Amniotic epithelial cell (primary cell): ENCODE results near the gene PBX3.
"Not testable (repeated sequence)": the region's sequence is repeated elsewhere in the genome, so short reads cannot be mapped to it uniquely, and the experiment has no call there.

Experiments
- DNase-seq: peaks from one replicate; pipeline ENCODE4 v3.0.0-alpha.2; 2010; ENCODE audit warnings: low read depth

The PBX3 gene

DNA sequence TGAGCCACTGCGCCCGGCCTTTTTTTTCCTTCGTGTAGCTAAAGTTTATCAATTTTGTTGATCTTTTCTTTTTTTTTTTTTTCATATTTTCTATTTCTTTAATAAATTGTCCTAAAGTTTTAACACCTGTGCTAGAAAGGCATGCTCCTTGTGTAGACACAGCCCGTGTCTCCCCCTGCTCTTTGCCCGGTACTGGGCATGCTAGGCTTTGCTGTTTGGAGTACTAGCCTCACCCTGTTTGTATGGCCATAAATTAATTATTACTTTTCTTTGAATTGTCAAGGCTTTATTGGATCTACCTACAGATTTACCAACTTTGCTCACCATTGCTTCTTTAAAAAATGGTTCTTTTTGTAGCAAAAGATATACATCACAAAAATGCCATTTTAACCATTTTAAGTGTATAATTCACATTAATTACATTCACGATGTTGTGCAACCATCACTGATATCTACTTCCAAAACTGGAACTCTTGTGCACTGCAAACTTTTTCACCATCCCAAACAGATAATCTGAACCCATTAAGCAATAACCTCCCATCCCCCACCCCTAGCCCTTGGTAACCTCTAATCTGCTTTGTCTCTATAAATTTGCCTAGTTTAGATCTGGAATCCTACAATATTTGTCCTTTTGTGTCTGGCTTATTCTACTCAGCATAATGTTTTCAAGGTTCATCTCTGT is 31.5 kb downstream of the PBX3 start:
- not testable (repeated sequence) for DNase-seq

DNA sequence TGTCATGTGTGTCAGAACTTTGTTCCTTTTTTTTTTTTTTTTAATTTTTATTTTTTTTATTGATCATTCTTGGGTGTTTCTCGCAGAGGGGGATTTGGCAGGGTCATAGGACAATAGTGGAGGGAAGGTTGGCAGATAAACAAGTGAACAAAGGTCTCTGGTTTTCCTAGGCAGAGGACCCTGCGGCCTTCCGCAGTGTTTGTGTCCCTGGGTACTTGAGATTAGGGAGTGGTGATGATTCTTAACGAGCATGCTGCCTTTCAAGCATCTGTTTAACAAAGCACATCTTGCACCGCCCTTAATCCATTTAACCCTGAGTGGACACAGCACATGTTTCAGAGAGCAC is 32.0 kb downstream of the PBX3 start:
- DNase-seq: not testable (repeated sequence)

- DNase-seq: no peak
Observed at GRCh38 chr9:125782718-125783117, 35.5 kb downstream of the PBX3 start.

GRCh38 chr9:125784286-125785049 is 37.3 kb downstream of the PBX3 start:
- peak; percentile 52 for DNase-seq

GRCh38 chr9:125785248-125785751 is 38.1 kb downstream of the PBX3 start:
- no peak for DNase-seq

- DNase-seq: no peak
Observed at GRCh38 chr9:125787715-125788114, 40.5 kb downstream of the PBX3 start.

GRCh38 chr9:125789196-125789595 is 42.0 kb downstream of the PBX3 start:
- DNase-seq: no peak

DNA sequence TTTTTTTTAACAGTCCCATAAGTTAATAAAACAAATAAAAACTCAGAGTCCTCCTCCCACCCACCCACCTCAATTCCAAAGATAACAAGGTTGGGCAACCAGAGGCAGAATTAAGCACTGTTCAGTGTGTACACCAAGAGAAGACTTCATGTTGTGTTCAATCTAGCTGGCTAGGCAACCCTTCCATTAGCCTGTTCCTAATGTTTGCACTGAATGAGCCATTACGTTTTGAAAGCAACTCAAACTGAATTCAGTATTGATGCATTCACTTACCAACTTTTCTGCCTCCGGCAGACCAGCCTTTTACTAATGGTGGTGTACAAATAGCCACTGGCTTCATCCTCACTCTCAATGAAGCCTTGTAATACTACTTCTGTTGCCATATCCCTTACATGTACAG is 47.5 kb downstream of the PBX3 start:
- DNase-seq: no peak

DNA sequence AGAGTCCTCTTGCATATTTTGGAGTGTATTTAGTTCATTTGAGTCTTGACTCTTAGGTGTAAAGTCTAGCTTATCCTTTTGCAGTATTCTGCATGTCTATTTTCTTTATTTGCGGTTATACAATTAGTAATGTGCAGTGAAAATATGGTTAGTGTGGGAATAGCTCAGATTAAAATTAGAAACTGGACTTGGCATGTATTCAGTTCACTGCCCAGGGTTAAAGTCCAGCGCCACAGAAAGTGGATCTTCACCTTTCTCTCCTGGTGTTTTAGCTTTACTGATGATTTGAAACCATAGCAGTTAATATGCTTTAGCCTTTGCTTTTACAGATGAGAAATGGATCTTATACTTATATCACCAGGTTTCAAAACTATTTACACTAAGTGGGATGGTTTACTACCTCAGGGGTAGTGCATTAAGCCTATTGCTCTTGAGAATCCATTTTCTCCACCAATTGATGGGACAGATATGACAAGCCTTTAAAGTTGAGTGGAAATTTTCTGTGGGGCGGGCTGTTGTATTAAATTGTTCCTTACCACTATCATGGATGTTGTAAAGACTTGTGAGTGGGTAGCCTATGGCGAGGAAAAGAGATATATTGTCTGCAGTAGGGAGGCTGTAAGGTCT is 48.9 kb downstream of the PBX3 start:
- no peak for DNase-seq

DNA sequence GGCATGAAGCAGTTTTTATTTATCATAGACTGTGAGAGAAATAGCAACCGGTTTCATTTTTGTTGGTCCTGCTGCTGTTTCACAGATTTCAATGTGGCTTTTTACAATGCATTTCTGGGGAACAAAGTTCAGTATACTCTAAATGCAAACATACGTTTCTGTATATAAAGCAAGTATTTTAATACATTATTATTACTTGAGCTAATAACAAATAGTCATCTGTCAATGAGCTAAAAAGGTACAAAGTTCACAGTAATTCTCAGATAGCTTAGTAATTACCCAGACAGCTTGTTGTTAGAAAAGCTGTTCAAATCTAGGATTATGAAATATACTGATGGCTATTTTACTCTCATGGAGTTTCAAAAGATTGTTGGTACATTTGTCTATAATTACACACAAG is 50.8 kb downstream of the PBX3 start:
- no peak for DNase-seq

GRCh38 chr9:125803526-125803925 is 56.4 kb downstream of the PBX3 start:
- DNase-seq: no peak

GRCh38 chr9:125805057-125805456 is 57.9 kb downstream of the PBX3 start:
- DNase-seq: peak; percentile 66

GRCh38 chr9:125805586-125805985 is 58.4 kb downstream of the PBX3 start:
- no peak for DNase-seq

- DNase-seq: peak; percentile 79
Observed at GRCh38 chr9:125807079-125807478, 59.9 kb downstream of the PBX3 start.

DNA sequence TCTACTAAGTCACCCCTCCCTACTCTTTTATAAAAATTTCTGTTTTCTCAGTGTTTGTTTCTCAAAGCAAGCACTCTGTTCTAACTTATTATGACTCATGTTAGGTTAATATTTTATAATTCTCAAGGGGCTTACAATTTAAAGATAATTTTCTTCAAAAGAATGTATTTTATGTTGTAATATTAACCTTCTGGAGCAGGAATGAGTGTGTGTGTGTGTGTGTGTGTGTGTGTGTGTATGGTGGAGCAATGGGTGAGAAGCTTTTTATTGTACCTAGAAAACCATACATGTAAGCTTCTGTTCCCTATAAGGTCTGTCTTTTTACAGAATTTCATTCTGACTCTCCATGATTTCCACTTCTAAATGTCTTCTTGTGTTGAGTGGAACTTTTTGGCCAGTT is 63.0 kb downstream of the PBX3 start:
- peak; percentile 64 for DNase-seq

GRCh38 chr9:125811002-125811401 is 63.8 kb downstream of the PBX3 start:
- DNase-seq: no peak

DNA sequence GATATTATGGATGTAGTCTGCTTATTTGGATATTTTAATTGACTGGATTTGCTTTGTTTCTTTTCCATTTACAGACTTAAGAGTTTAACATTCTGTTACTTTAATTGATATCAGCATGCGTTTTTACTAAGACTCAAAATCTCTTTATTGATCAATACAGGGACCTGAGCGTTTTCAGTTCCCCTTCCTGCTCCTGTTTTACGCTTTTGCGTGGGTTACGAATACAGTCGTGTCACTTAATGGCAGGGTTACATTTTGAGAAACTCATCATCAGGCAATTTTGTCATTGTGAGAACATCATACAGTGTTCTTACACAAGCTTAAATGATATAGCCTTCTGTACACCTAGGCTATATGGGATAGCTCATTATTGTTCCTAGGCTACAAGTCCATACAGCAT is 65.2 kb downstream of the PBX3 start:
- no peak for DNase-seq

GRCh38 chr9:125815568-125815967 is 68.4 kb downstream of the PBX3 start:
- DNase-seq: peak; percentile 66

- no peak for DNase-seq
Observed at GRCh38 chr9:125816321-125816720, 69.1 kb downstream of the PBX3 start.

DNA sequence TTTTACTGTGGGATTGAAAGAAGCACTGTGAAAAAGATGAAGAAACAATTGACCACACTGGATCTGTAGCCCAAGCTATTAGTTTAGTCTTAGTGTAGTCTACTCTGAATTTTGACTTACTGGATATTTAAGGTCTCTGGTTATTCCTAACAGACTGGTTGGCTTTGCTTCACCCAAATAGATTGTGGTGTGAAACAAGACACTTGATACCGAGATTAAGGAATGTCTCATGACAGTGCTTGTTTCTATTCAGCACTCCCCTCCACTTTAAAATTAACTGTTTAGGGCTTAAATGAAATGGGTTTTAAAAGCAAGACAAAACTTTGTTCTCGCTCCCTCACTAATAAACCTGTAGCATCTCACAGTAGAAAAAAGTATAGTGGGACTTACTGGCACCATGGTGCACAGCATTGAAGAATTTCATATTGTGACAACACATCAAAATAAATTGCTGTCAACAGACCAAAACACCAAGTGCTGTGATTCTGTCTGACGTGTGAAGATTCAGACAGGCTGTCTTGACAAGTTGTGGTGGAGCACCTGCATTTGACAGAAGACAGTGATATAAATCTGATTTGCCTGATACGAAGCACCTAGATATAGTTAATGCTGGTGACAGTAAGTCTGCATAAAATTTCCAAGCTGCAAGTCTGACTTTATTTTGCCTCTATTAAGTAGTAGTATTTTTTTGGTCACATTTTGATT is 73.1 kb downstream of the PBX3 start:
- DNase-seq: no peak

DNA sequence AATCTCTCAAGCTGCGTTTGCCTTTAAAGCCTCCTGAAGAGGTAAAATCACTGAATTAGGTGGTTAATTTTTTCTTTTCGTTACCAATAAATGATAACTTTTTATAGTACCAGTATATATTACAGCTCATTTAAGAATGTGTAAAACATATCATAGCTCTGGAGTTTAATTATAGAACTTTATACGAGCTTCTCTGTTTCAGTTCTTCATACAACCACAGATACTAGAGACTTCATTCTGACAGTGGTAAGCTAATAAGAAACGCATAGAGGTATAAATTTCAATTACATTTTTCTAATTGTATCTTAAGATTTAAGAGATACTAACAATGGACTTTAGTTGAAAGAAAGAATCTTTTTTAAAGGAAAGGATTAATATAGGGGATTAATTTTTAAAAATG is 73.9 kb downstream of the PBX3 start:
- DNase-seq: no peak

GRCh38 chr9:125822160-125822559 is 75.0 kb downstream of the PBX3 start:
- no peak for DNase-seq

DNA sequence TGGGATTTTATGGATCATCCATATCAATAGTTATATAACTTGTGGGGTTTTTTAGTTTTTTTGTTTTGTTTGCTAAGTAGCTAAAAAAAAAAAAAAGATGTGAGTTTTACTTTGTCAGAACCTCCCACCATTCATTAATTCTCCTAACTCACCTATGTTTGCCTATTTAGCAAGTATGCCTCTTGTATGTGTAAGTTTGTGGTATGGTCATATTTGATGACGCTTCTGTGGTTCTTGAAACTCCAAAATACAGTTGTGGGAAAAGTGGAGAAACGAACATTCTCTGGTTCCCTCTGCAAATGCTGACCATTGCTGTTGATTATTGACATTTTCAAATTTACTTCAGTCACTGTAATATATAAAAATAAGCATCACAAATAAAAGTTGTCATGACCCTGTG is 75.7 kb downstream of the PBX3 start:
- no peak for DNase-seq
